Endothelial cell (in vitro differentiated cells): ENCODE results near the gene KIF26A. TPM values are rescaled to one million over a fixed set of nuclear protein-coding genes. Genes with fewer than 3 reads are reported as not detected.

ENCODE experiments used
- DNase-seq: peaks from one replicate; pipeline ENCODE4 v3.0.0; 2021; ENCODE audit warnings: low spot score
- H3K27ac Mint-ChIP-seq: one replicate; pipeline ENCODE4 v1.8.0; 2021; ENCODE audit warnings: mixed read lengths, inconsistent platforms; ENCODE audit not compliant: unreplicated experiment
- H3K27me3 Mint-ChIP-seq: one replicate; pipeline ENCODE4 v1.8.0; 2021; ENCODE audit warnings: mild to moderate bottlenecking, moderate library complexity, mixed read lengths, inconsistent platforms; ENCODE audit not compliant: unreplicated experiment
- H3K36me3 Mint-ChIP-seq: one replicate; pipeline ENCODE4 v1.8.0; 2021; ENCODE audit warnings: mild to moderate bottlenecking, low read depth, mixed read lengths, inconsistent platforms; ENCODE audit not compliant: unreplicated experiment
- H3K4me1 Mint-ChIP-seq: one replicate; pipeline ENCODE4 v1.8.0; 2021; ENCODE audit warnings: mild to moderate bottlenecking, mixed read lengths, inconsistent platforms; ENCODE audit not compliant: unreplicated experiment
- H3K4me3 Mint-ChIP-seq: one replicate; pipeline ENCODE4 v1.8.0; 2021; ENCODE audit warnings: mild to moderate bottlenecking, mixed read lengths, inconsistent platforms; ENCODE audit not compliant: unreplicated experiment
- H3K9me3 Mint-ChIP-seq: one replicate; pipeline ENCODE4 v1.8.0; 2021; ENCODE audit warnings: mixed read lengths, inconsistent platforms; ENCODE audit not compliant: unreplicated experiment
- total RNA-seq: library from RNA; stranded (reverse); fragmentation: NEBNext Ultra II Directional; extraction: Animal tissue kit (Norgen Biotek cat#: 25700); gene quantifications from one replicate; pipeline ENCODE4 v1.2.1, GENCODE V29; 2021; ENCODE audit not compliant: unreplicated experiment
- TF ChIP-seq, protein P1 (sequence below): fragments of 200-600 bp; sonication (generic); IDR thresholded peaks from one replicate; pipeline ENCODE4 v1.5.0; 2021; ENCODE audit warnings: antibody characterized with exemption; ENCODE audit not compliant: unreplicated experiment

KIF26A gene
- total RNA-seq, 1 donor from 2014 or later, result 96.9 TPM

DNA sequence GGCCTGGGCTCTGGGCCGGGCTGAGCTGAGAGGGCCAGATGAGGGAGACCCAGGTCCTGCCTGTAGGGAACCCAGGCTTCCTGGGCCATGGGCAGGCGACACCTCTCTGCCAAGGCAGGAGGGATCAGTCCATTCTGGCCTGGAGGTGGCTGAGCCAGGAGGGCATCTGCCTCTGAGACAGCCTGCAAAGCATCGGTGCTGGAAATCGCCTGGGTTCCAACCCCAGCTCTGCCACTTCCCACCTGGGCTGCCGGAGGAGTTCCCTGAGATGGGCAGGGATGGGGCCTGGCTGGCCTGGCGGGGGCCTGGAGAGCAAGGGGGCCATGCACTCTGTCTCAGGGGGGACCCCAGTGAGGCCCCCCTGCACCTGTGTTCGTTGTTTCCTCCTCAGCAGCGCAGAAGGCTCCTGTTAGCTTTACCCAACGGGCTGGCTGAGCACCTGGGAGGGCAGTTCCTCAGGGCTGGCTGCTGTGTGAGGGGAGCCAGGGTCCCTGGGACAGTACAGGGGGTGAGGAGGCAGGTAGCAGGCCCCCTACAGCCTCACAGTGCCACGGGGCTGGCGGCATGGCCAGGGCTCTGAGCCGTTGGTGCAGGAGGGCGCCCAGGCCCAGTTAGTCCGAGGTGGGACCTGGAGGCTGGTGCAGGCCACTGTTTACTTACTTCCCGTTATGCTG, 50.5 kb downstream of the KIF26A start:
- no peak for DNase-seq
- Mint-ChIP-seq H3K27me3 (peaks cover 12% of the 10 kb centered on the region), H3K4me3 (no peak overlapping the region), H3K27ac (peak overlapping the region; percentile 72), H3K9me3 (no peaks in the 10 kb centered on the region), H3K4me1 (peaks cover 21% of the 10 kb centered on the region), H3K36me3 (peaks cover 3% of the 10 kb centered on the region)
- TF ChIP-seq, protein P1, sequence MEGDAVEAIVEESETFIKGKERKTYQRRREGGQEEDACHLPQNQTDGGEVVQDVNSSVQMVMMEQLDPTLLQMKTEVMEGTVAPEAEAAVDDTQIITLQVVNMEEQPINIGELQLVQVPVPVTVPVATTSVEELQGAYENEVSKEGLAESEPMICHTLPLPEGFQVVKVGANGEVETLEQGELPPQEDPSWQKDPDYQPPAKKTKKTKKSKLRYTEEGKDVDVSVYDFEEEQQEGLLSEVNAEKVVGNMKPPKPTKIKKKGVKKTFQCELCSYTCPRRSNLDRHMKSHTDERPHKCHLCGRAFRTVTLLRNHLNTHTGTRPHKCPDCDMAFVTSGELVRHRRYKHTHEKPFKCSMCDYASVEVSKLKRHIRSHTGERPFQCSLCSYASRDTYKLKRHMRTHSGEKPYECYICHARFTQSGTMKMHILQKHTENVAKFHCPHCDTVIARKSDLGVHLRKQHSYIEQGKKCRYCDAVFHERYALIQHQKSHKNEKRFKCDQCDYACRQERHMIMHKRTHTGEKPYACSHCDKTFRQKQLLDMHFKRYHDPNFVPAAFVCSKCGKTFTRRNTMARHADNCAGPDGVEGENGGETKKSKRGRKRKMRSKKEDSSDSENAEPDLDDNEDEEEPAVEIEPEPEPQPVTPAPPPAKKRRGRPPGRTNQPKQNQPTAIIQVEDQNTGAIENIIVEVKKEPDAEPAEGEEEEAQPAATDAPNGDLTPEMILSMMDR, result no peak

DNA sequence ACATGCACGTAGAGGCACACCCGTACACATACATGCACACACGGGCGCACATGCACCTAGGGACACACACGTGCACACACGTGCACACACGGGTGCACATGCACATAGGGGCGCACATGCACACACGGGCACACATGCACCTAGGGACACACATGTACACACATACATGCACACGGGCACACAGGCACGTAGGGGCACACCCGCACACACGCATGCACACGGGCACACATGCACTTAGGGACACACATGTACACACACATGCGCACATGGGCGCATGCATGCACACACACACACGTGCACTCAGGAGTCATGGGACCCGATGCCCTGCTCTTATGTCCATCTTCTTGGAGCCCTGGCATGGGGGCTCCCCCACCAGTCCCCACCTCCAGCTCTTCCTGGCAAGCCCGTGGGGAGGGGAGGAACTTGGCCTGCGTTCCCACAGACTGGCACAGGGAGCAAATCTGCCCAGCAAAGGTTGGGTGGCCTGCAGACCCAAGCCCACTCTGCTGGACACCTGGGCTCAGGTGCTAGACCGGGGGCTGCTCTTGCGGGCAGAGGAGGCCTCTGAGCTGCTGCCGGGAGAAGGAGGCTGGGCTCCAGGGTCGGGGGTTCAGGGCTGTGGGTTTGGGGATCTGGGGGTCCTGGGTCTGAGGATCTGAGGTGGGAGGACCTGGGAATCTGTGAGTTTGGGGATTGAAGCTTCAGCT, 51.4 kb downstream of the KIF26A start:
- peak overlapping the region; percentile 72 for H3K27ac Mint-ChIP-seq
- no peak overlapping the region for H3K4me3 Mint-ChIP-seq
- TF ChIP-seq, protein P1, result no peak
- no peaks in the 10 kb centered on the region for H3K9me3 Mint-ChIP-seq
- peaks cover 21% of the 10 kb centered on the region for H3K4me1 Mint-ChIP-seq
- peaks cover 15% of the 10 kb centered on the region for H3K27me3 Mint-ChIP-seq
- peaks cover 3% of the 10 kb centered on the region for H3K36me3 Mint-ChIP-seq
- DNase-seq, result no peak

DNA sequence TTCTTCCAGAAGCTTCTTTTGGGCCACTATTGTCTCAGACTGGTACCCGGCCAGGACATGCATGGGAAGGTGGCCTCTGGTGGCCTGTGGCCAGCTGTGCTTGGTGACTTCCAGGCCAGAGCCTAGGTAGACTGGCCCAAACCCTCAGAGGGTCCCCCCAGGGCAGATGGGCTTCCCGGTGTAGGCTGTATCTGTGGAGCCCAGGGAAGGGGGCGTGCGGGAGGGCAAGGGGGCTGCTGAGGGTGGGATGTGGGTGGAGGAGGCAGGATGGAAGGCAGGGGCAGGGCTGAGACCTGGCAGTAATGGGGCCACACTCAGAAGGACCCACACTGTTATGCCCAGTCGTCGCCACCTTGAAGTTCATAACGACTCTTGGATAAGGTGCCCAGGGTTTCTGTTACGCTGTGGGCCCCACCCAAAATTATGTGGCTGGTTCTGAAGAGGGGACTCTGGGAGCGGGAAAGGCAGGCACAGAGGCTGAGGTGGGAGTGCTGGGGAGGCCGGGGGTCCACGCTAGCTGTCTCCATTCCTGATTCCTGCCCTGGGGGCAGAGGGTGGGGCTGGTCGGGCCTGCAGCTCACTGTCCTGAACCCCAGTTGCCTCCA, 52.1 kb downstream of the KIF26A start:
- Mint-ChIP-seq H3K27me3 (peaks cover 16% of the 10 kb centered on the region), H3K9me3 (no peaks in the 10 kb centered on the region), H3K36me3 (peaks cover 3% of the 10 kb centered on the region), H3K4me1 (peaks cover 21% of the 10 kb centered on the region), H3K27ac (peak overlapping the region; percentile 42), H3K4me3 (no peak overlapping the region)
- no peak for DNase-seq
- TF ChIP-seq, protein P1, result no peak

DNA sequence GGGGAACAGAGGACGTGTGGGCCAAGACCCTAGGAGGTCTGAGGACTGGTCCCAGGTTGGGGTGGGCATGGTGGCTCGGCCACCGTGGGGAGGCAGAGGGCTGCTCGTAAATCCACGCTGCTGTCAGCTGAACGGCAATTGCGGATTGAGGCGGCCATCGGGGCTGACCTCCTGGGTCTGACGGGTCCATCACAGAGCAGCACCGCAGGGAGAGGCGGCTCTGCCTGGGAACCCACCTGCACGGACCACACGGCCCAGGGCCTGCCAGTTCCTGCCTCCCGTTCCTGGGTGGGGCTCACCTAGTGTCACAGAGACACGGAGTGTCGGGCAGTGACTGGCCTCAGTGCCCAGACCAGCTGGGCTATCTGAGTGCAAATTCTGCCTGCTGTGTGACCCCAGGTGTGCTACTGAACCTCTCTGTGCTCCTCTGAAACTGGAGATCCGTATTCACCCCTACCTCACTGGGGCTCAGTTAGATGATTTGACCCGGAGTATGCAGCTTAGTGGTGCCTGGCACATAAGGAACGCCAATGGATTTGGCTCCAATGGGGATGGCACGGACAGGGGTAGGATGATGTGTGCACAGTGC, 53.1 kb downstream of the KIF26A start:
- Mint-ChIP-seq H3K36me3 (peaks cover 3% of the 10 kb centered on the region), H3K4me1 (peaks cover 20% of the 10 kb centered on the region), H3K9me3 (no peaks in the 10 kb centered on the region), H3K27ac (no peak overlapping the region), H3K27me3 (peaks cover 13% of the 10 kb centered on the region), H3K4me3 (no peak overlapping the region)
- TF ChIP-seq, protein P1, result no peak
- no peak for DNase-seq
